GM12801 (cell line): Measurements from ENCODE around the gene EDAR.

Experiments used
- TF ChIP-seq, protein P1 (sequence below): IDR thresholded peaks from one replicate; pipeline ENCODE4 v1.5.1; 2011; ENCODE audit warnings: control low read depth; ENCODE audit not compliant: insufficient read length; ENCODE audit errors: extremely low read depth

EDAR gene

GRCh38 chr2:108926561-108927380, 62.2 kb downstream of the EDAR start:
- TF ChIP-seq, protein P1, sequence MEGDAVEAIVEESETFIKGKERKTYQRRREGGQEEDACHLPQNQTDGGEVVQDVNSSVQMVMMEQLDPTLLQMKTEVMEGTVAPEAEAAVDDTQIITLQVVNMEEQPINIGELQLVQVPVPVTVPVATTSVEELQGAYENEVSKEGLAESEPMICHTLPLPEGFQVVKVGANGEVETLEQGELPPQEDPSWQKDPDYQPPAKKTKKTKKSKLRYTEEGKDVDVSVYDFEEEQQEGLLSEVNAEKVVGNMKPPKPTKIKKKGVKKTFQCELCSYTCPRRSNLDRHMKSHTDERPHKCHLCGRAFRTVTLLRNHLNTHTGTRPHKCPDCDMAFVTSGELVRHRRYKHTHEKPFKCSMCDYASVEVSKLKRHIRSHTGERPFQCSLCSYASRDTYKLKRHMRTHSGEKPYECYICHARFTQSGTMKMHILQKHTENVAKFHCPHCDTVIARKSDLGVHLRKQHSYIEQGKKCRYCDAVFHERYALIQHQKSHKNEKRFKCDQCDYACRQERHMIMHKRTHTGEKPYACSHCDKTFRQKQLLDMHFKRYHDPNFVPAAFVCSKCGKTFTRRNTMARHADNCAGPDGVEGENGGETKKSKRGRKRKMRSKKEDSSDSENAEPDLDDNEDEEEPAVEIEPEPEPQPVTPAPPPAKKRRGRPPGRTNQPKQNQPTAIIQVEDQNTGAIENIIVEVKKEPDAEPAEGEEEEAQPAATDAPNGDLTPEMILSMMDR = no peak

GRCh38 chr2:108925735-108926134, 63.3 kb downstream of the EDAR start:
- TF ChIP-seq, protein P1 = no peak

- TF ChIP-seq, protein P1 = no peak
Observed at GRCh38 chr2:108925286-108925685, 63.7 kb downstream of the EDAR start.

- TF ChIP-seq, protein P1 = no peak
Observed at GRCh38 chr2:108924580-108925251, 64.3 kb downstream of the EDAR start.

GRCh38 chr2:108923736-108924579, 65.1 kb downstream of the EDAR start:
- TF ChIP-seq, protein P1 = no peak

DNA sequence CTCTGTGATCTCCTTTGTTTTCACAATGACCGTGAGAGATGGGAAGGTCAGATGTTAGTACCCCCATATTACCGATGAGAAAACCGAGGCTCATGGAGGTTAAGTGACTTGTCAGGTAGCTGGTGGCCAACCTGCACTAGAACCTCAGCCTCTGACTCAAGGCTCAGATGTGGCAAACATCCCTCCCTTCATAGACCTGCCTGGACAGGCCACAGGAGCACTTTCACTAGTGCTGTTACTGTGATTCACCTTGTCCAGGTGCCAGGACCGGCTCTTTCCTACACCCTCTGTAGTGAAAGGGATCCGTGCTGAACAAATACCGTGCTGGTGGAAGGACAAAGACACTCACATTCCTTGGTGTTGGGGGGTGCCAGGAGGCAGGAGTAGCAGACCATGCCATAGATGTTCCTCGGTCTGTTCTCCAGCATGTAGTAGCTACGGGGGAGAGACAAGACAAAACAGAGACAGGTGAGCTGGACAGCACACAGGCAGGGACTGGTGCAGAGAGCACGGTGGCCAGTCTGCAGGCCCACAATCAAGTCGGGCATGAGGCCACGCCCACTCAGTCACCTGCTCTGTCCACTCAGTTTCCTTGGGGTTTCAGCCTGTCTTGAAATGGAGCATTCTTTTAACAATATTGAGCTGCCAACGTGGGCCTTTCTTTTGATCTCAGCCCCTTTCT, 65.9 kb downstream of the EDAR start:
- TF ChIP-seq, protein P1 = no peak
